IPS-15b (cell line): ENCODE data around the gene CD74.

Experiments used
- H3K27me3 ChIP-seq: one replicate; pipeline ENCODE4 v1.6.1; 2013; ENCODE audit warnings: low read length; ENCODE audit not compliant: control insufficient read depth, insufficient read depth
- H3K36me3 ChIP-seq: one replicate; pipeline ENCODE4 v1.6.1; 2013; ENCODE audit warnings: low read length; ENCODE audit not compliant: control insufficient read depth, insufficient read depth
- H3K4me1 ChIP-seq: one replicate; pipeline ENCODE4 v1.6.1; 2013; ENCODE audit warnings: mild to moderate bottlenecking, low read length; ENCODE audit not compliant: control insufficient read depth, insufficient read depth
- H3K4me3 ChIP-seq: one replicate; pipeline ENCODE4 v1.5.1; 2013; ENCODE audit warnings: low read depth, low read length
- H3K9ac ChIP-seq: one replicate; pipeline ENCODE4 v1.6.1; 2013; ENCODE audit warnings: low read depth, mild to moderate bottlenecking, low read length
- H3K9me3 ChIP-seq: one replicate; pipeline ENCODE4 v1.6.1; 2013; ENCODE audit warnings: mild to moderate bottlenecking, low read length; ENCODE audit not compliant: control insufficient read depth, insufficient read depth

The CD74 gene

GRCh38 chr5:150391064-150391834 is 21.5 kb downstream of the CD74 start:
- Histone ChIP-seq H3K9me3 (no peaks in the 10 kb centered on the region), H3K36me3 (peaks cover 81% of the 10 kb centered on the region), H3K9ac (no peak overlapping the region), H3K4me3 (no peak overlapping the region), H3K27me3 (no peaks in the 10 kb centered on the region), H3K4me1 (no peaks in the 10 kb centered on the region)

- Histone ChIP-seq H3K36me3 (peaks cover 79% of the 10 kb centered on the region), H3K27me3 (no peaks in the 10 kb centered on the region), H3K4me1 (no peaks in the 10 kb centered on the region), H3K9ac (no peak overlapping the region), H3K9me3 (no peaks in the 10 kb centered on the region), H3K4me3 (no peak overlapping the region)
Observed at GRCh38 chr5:150389531-150390266, 23.0 kb downstream of the CD74 start.

- H3K36me3 ChIP-seq, result peaks cover 73% of the 10 kb centered on the region
Observed at GRCh38 chr5:150386024-150386855, 26.5 kb downstream of the CD74 start.

GRCh38 chr5:150384701-150385100 is 28.0 kb downstream of the CD74 start:
- Histone ChIP-seq H3K9me3 (no peaks in the 10 kb centered on the region), H3K27me3 (no peaks in the 10 kb centered on the region), H3K4me1 (no peaks in the 10 kb centered on the region), H3K4me3 (no peak overlapping the region), H3K36me3 (peaks cover 75% of the 10 kb centered on the region), H3K9ac (no peak overlapping the region)

More at GRCh38 chr5:150386024-150386855, 26.5 kb downstream of the CD74 start:
- H3K9ac ChIP-seq, result no peak overlapping the region
- H3K27me3 ChIP-seq, result no peaks in the 10 kb centered on the region
- no peak overlapping the region for H3K4me3 ChIP-seq
- no peaks in the 10 kb centered on the region for H3K9me3 ChIP-seq
- H3K4me1 ChIP-seq, result no peaks in the 10 kb centered on the region

- Histone ChIP-seq H3K9ac (no peak overlapping the region), H3K27me3 (no peaks in the 10 kb centered on the region), H3K4me3 (no peak overlapping the region), H3K4me1 (no peaks in the 10 kb centered on the region), H3K36me3 (peaks cover 87% of the 10 kb centered on the region), H3K9me3 (no peaks in the 10 kb centered on the region)
Observed at GRCh38 chr5:150377964-150378694, 34.6 kb downstream of the CD74 start.

GRCh38 chr5:150376799-150377771 is 35.6 kb downstream of the CD74 start:
- Histone ChIP-seq H3K36me3 (peaks cover 87% of the 10 kb centered on the region), H3K4me3 (no peak overlapping the region), H3K9ac (no peak overlapping the region), H3K4me1 (no peaks in the 10 kb centered on the region), H3K27me3 (no peaks in the 10 kb centered on the region), H3K9me3 (no peaks in the 10 kb centered on the region)

GRCh38 chr5:150374651-150375050 is 38.1 kb downstream of the CD74 start:
- Histone ChIP-seq H3K36me3 (peaks cover 95% of the 10 kb centered on the region), H3K4me1 (no peaks in the 10 kb centered on the region), H3K9ac (no peak overlapping the region)

GRCh38 chr5:150372639-150373038 is 40.1 kb downstream of the CD74 start:
- H3K27me3 ChIP-seq, result no peaks in the 10 kb centered on the region
- no peak overlapping the region for H3K9ac ChIP-seq
- H3K36me3 ChIP-seq, result peaks cover 96% of the 10 kb centered on the region

More at GRCh38 chr5:150374651-150375050, 38.1 kb downstream of the CD74 start:
- H3K4me3 ChIP-seq, result no peak overlapping the region
- no peaks in the 10 kb centered on the region for H3K27me3 ChIP-seq
- no peaks in the 10 kb centered on the region for H3K9me3 ChIP-seq

GRCh38 chr5:150368526-150368925 is 44.2 kb downstream of the CD74 start:
- H3K36me3 ChIP-seq, result peaks cover 85% of the 10 kb centered on the region
- no peaks in the 10 kb centered on the region for H3K4me1 ChIP-seq
- no peak overlapping the region for H3K9ac ChIP-seq
- H3K27me3 ChIP-seq, result no peaks in the 10 kb centered on the region
- H3K9me3 ChIP-seq, result no peaks in the 10 kb centered on the region
- H3K4me3 ChIP-seq, result no peak overlapping the region

More at GRCh38 chr5:150372639-150373038, 40.1 kb downstream of the CD74 start:
- no peak overlapping the region for H3K4me3 ChIP-seq
- no peaks in the 10 kb centered on the region for H3K9me3 ChIP-seq
- H3K4me1 ChIP-seq, result no peaks in the 10 kb centered on the region

GRCh38 chr5:150364004-150364403 is 48.7 kb downstream of the CD74 start:
- Histone ChIP-seq H3K36me3 (peaks cover 82% of the 10 kb centered on the region), H3K9ac (no peak overlapping the region), H3K4me3 (no peak overlapping the region), H3K4me1 (no peaks in the 10 kb centered on the region), H3K9me3 (no peaks in the 10 kb centered on the region), H3K27me3 (no peaks in the 10 kb centered on the region)
